HEK293T (cell line): ENCODE results near the gene PML.
"Not testable (repeated sequence)": the region's sequence is repeated elsewhere in the genome, so short reads cannot be mapped to it uniquely, and the experiment has no call there.

Experiments used
- CTCF ChIA-PET: fragments of 350-600 bp; formaldehyde crosslinking; extraction: SDS; loops from one replicate; lab custom pipeline; 2021; ENCODE audit warnings: antibody characterized with exemption, inconsistent platforms; lab: Yijun Ruan, JAX
- POLR2A ChIA-PET: fragments of 350-600 bp; formaldehyde crosslinking; extraction: SDS; loops from one replicate; lab custom pipeline; 2020; ENCODE audit warnings: antibody characterized with exemption, inconsistent platforms; lab: Yijun Ruan, JAX
- DNase-seq: peaks from one replicate; pipeline ENCODE4 v3.0.0; 2012; ENCODE audit warnings: mixed read lengths; ENCODE audit errors: extremely low spot score
- ARNT ChIP-seq: fragments of 450-650 bp; IDR thresholded peaks from 2 replicates; pipeline ENCODE4 v1.6.1; 2017; ENCODE audit warnings: mild to moderate bottlenecking
- BHLHE40 ChIP-seq: fragments of 450-650 bp; IDR thresholded peaks from 2 replicates; pipeline ENCODE4 v1.6.1; 2016; ENCODE audit warnings: mild to moderate bottlenecking, moderate library complexity, borderline replicate concordance
- CTBP1 ChIP-seq: fragments of 450-650 bp; IDR thresholded peaks from 2 replicates; pipeline ENCODE4 v1.6.1; 2016; ENCODE audit warnings: borderline replicate concordance
- ELF4 ChIP-seq: fragments of 450-650 bp; IDR thresholded peaks from 2 replicates; pipeline ENCODE4 v1.6.1; 2017; ENCODE audit warnings: antibody characterized with exemption
- FOXA1 ChIP-seq: fragments of 450-650 bp; IDR thresholded peaks from 2 replicates; pipeline ENCODE4 v1.6.1; 2016; ENCODE audit warnings: mild to moderate bottlenecking
- FOXK2 ChIP-seq: fragments of 450-650 bp; IDR thresholded peaks from 2 replicates; pipeline ENCODE4 v1.6.1; 2016; ENCODE audit warnings: mild to moderate bottlenecking
- FOXM1 ChIP-seq: fragments of 450-650 bp; IDR thresholded peaks from 2 replicates; pipeline ENCODE4 v1.6.1; 2017; ENCODE audit warnings: mild to moderate bottlenecking, borderline replicate concordance
- HDGF ChIP-seq: fragments of 450-650 bp; IDR thresholded peaks from 2 replicates; pipeline ENCODE4 v1.6.1; 2017; ENCODE audit warnings: antibody characterized with exemption, borderline replicate concordance
- L3MBTL2 ChIP-seq: fragments of 450-650 bp; conservative IDR thresholded peaks from 2 replicates; pipeline ENCODE4 v1.6.1; 2016; ENCODE audit warnings: mild to moderate bottlenecking
- LEF1 ChIP-seq: fragments of 450-650 bp; IDR thresholded peaks from 2 replicates; pipeline ENCODE4 v1.6.1; 2017; ENCODE audit warnings: mild to moderate bottlenecking, borderline replicate concordance
- NFRKB ChIP-seq: fragments of 450-650 bp; IDR thresholded peaks from 2 replicates; pipeline ENCODE4 v1.6.1; 2016; ENCODE audit warnings: mild to moderate bottlenecking, moderate library complexity
- SP1 ChIP-seq: fragments of 450-650 bp; IDR thresholded peaks from 2 replicates; pipeline ENCODE4 v1.6.1; 2017
- SUZ12 ChIP-seq: fragments of 450-650 bp; IDR thresholded peaks from 2 replicates; pipeline ENCODE4 v1.6.1; 2016; ENCODE audit warnings: mild to moderate bottlenecking
- TARDBP ChIP-seq: fragments of 450-650 bp; IDR thresholded peaks from 2 replicates; pipeline ENCODE4 v1.6.1; 2016
- ZNF384 ChIP-seq: fragments of 450-650 bp; IDR thresholded peaks from 2 replicates; pipeline ENCODE4 v1.6.1; 2016
- TF ChIP-seq, protein P1 (sequence below): fragments of 450-650 bp; IDR thresholded peaks from 2 replicates; pipeline ENCODE4 v1.6.1; 2016

Gene PML

GRCh38 chr15:74053941-74054529 is 59.5 kb downstream of the PML start:
- TF ChIP-seq LEF1 (no peak), TARDBP (no peak), FOXK2 (no peak), HDGF (no peak), NFRKB (no peak), FOXM1 (no peak), SP1 (no peak), ARNT (no peak), SUZ12 (no peak), ZNF384 (no peak), CTBP1 (no peak), BHLHE40 (no peak), L3MBTL2 (no peak), FOXA1 (no peak), ELF4 (no peak)
- TF ChIP-seq, protein P1, sequence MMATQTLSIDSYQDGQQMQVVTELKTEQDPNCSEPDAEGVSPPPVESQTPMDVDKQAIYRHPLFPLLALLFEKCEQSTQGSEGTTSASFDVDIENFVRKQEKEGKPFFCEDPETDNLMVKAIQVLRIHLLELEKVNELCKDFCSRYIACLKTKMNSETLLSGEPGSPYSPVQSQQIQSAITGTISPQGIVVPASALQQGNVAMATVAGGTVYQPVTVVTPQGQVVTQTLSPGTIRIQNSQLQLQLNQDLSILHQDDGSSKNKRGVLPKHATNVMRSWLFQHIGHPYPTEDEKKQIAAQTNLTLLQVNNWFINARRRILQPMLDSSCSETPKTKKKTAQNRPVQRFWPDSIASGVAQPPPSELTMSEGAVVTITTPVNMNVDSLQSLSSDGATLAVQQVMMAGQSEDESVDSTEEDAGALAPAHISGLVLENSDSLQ = no peak
- ChIA-PET POLR2A (no interaction called here), CTCF (interaction anchor here (0.6 to 4.0 kb wide), 12 partner anchors 10 to 440 kb away, joined by 3 to 48 read pairs (median 4); no protein-coding TSS in a partner anchor)
- peak; percentile 83 for DNase-seq

DNA sequence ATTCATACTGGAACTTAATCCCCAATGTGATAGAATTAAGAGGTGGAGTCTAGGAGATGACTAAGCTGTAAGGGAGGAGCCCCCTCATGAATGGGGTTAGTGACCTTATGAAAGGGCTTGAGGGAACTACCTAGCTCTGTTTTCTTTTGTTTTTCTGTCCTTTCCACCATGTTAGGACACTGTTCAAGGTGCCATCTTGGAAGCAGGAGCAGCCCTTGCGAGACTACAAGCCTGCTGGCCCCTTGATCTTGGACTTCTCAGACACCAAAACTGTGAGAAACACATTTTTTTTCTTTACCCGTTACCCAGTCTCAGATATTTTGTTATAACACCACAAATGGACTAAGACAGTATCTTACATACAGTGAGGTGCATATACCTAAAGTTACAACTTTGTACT is 61.3 kb downstream of the PML start:
- POLR2A ChIA-PET = no interaction called here
- TF ChIP-seq BHLHE40 (no peak), FOXM1 (no peak), ELF4 (no peak), SP1 (no peak), LEF1 (no peak), NFRKB (no peak), TARDBP (no peak), L3MBTL2 (no peak), ZNF384 (no peak), FOXA1 (no peak), CTBP1 (no peak), ARNT (no peak)
- no peak for DNase-seq

DNA sequence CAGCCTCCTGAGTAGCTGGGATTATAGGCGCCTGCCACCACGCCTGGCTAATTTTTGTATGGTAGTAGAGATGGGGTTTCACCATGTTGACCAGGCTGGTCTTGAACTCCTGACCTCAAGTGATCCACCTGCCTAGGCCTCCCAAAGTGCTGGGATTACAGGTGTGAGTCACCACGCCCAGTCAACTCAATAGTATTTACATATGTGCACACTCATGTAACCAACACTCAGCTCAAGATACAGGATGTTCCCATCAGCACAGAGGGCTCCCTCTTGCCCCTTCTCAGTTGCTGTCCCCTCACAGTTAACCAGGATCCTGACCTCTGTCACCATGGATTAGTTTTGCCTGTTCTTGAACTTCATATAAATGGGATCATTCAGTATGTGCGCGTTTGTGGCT is 61.8 kb downstream of the PML start:
- DNase-seq, POLR2A ChIA-PET: not testable (repeated sequence)
- CTCF ChIA-PET = interaction anchor here (0.7 kb wide), 1 partner anchor 8 kb away, joined by 3 read pairs; no protein-coding TSS in a partner anchor

More for the DNA sequence above, 61.3 kb downstream of the PML start:
- CTCF ChIA-PET = interaction anchor here (0.8 to 1.4 kb wide), 2 partner anchors 62 to 266 kb away, joined by 3 read pairs; partner anchors contain the start of gene PML

GRCh38 chr15:74059050-74059833 is 64.7 kb downstream of the PML start:
- CTCF ChIA-PET = interaction anchor here (1.2 kb wide), 1 partner anchor 253 kb away, joined by 3 read pairs; no protein-coding TSS in a partner anchor
- DNase-seq = not testable (repeated sequence)

DNA sequence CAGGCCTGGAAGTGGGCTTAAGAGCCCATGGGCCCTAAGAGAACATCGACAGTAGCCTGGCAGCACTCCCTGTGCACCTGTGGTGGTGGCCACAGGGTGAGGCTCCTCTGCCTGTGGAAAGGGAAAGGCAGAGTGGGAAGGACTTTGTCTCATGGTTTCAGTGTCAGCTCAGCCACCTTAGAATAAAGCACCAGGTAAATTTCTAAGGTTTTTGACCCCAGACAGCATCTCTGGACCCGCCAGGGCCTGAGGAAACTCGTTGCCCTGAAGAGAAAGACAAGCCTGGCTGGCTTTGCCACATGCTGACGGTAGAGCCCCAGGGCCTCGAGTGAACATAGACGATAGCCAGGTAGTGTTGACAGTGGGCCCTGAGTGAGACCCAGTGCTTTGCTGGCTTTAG is 65.7 kb downstream of the PML start:
- CTCF ChIA-PET = no interaction called here

More at GRCh38 chr15:74059050-74059833, 64.7 kb downstream of the PML start:
- POLR2A ChIA-PET = not testable (repeated sequence)

DNA sequence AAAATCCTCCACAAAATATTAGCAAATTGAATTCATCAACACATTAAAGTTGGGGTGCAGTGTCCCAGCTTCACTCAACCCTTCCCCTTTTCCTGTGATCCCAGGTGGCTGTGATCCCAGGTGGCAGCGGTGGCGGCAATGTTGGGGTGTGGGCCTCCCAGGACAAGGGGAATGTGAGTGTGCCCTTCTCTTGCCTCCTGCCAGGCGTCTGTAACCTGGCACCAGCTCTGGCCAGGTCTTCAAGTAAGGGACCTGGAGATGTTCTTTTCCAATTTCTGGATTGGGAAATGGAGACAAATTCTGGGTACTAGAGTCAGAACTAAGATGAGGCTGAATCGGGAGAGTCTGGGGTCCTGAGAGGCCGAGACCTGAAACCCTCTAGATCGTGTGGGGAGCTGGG is 67.7 kb downstream of the PML start:
- POLR2A ChIA-PET = no interaction called here
- CTCF ChIA-PET = no interaction called here
- TF ChIP-seq LEF1 (no peak), SUZ12 (no peak), CTBP1 (no peak), TARDBP (no peak), BHLHE40 (no peak), FOXK2 (no peak), FOXM1 (no peak), SP1 (no peak), ELF4 (no peak), L3MBTL2 (no peak), HDGF (no peak), ARNT (no peak), NFRKB (no peak), ZNF384 (no peak), FOXA1 (no peak)
- TF ChIP-seq, protein P1 = no peak
- DNase-seq = no peak

More for the DNA sequence above, 65.7 kb downstream of the PML start:
- TF ChIP-seq SP1 (no peak), CTBP1 (no peak), FOXM1 (no peak), NFRKB (no peak), LEF1 (no peak), ARNT (no peak), HDGF (no peak), ELF4 (no peak), TARDBP (no peak), SUZ12 (no peak), ZNF384 (no peak), FOXA1 (no peak), L3MBTL2 (no peak), BHLHE40 (no peak), FOXK2 (no peak)
- TF ChIP-seq, protein P1 = no peak
- no peak for DNase-seq
- POLR2A ChIA-PET = no interaction called here
